ENCODE measurements around the gene BOD1L2.

- TF ChIP-seq CTCF (IDR thresholded peaks at IDR 0.05) (no peak), POLR2A (IDR thresholded peaks at IDR 0.05) (no peak)
These were observed 3.2 kb downstream of the BOD1L2 start for GRCh38 chr18:57150081-57150480.

Measured in lower leg skin (tissue), 3 donors.